Gastrocnemius medialis (tissue), 4 donors: ENCODE measurements around the gene ADARB1.

Experiments used
- CTCF ChIP-seq, 5 experiments: fragments of 450-650 bp in 3 of 5; fragments of 200-600 bp in 2 of 5; sonication (generic) in 2 of 5; IDR thresholded peaks in 4 of 5; conservative IDR thresholded peaks in 1 of 5; 1 replicate in 4 of 5; 2 replicates in 1 of 5; pipeline ENCODE4 v1.5.1; 2016 to 2019; ENCODE audit warnings: antibody characterized with exemption in 5 of 5, mild to moderate bottlenecking in 3 of 5, moderate library complexity in 3 of 5
- POLR2A ChIP-seq, 2 donors: fragments of 450-650 bp; IDR thresholded peaks; one replicate each; pipeline ENCODE4 v1.6.1; 2017; ENCODE audit warnings: antibody characterized with exemption in 2 of 2, mild to moderate bottlenecking in 2 of 2, moderate library complexity in 2 of 2

- TF ChIP-seq POLR2A (IDR thresholded peaks at IDR 0.05), result no peak
- no peak for TF ChIP-seq CTCF (IDR thresholded peaks at IDR 0.05 in 4 of 5, conservative IDR thresholded peaks at IDR 0.05 in 1 of 5)
These were observed 15.3 kb upstream of the ADARB1 start for GRCh38 chr21:45059121-45059520.
